MCF 10A (cell line): ENCODE data around the gene FAM171A1. TPM values are rescaled to one million over a fixed set of nuclear protein-coding genes. Genes with fewer than 3 reads are reported as not detected.

Source experiments
- BruUV-seq: library from RNA; stranded (reverse); fragments of 400-500 nt; replicated peaks from 2 replicates; lab custom pipeline; 2021; lab: Mats Ljungman, UMichigan
- CTCF ChIA-PET: fragments of 300-600 bp; sonication (Branson Sonifier 250); formaldehyde crosslinking; extraction: SDS; loops from one replicate; lab custom pipeline; 2021; ENCODE audit warnings: antibody characterized with exemption, inconsistent platforms; lab: Yijun Ruan, JAX
- POLR2A ChIA-PET: fragments of 300-600, 350-650 bp; sonication (Branson Sonifier 250); formaldehyde crosslinking; extraction: SDS; loops from one replicate; lab custom pipeline; 2020; ENCODE audit warnings: antibody characterized with exemption, inconsistent platforms; lab: Yijun Ruan, JAX
- DNase-seq: peaks from one replicate; pipeline ENCODE4 v3.0.0-alpha.2; 2018; ENCODE audit not compliant: unreplicated experiment
- H3K27ac Mint-ChIP-seq: one replicate; pipeline ENCODE4 v1.8.0; 2022; ENCODE audit warnings: mild to moderate bottlenecking, low read depth, mixed read lengths; ENCODE audit not compliant: unreplicated experiment
- H3K27me3 Mint-ChIP-seq: one replicate; pipeline ENCODE4 v1.8.0; 2022; ENCODE audit warnings: mixed read lengths; ENCODE audit not compliant: insufficient read depth, unreplicated experiment
- H3K36me3 Mint-ChIP-seq: one replicate; pipeline ENCODE4 v1.8.0; 2022; ENCODE audit warnings: mild to moderate bottlenecking, moderate library complexity, mixed read lengths; ENCODE audit not compliant: insufficient read depth, unreplicated experiment
- H3K4me1 Mint-ChIP-seq: one replicate; pipeline ENCODE4 v1.8.0; 2022; ENCODE audit warnings: mixed read lengths; ENCODE audit not compliant: insufficient read depth, unreplicated experiment
- H3K4me3 Mint-ChIP-seq: one replicate; pipeline ENCODE4 v1.8.0; 2022; ENCODE audit warnings: mild to moderate bottlenecking, moderate library complexity, mixed read lengths; ENCODE audit not compliant: unreplicated experiment
- H3K9me3 Mint-ChIP-seq: one replicate; pipeline ENCODE4 v1.8.0; 2022; ENCODE audit warnings: mixed read lengths; ENCODE audit not compliant: unreplicated experiment
- CTCF ChIP-seq: fragments of 200-600 bp; IDR thresholded peaks from one replicate; pipeline ENCODE4 v1.8.0; 2022; ENCODE audit warnings: antibody characterized with exemption, mild to moderate bottlenecking; ENCODE audit not compliant: unreplicated experiment
- intact Hi-C: fragments of 100-400 bp; cut with micrococcal nuclease; formaldehyde crosslinking; loops from 2 replicates; pipeline ENCODE4 v1.14.1; 2022
- total RNA-seq: library from RNA; stranded (reverse); gene quantifications from 2 replicates; pipeline ENCODE4 v1.2.3, GENCODE V29; 2022

FAM171A1 gene
- total RNA-seq, 1 experiment from 2014 or later: 9.3 TPM

- intact Hi-C loops: no loop called here
- no peaks in the 10 kb centered on the region for H3K27me3 Mint-ChIP-seq
- no peaks in the 10 kb centered on the region for H3K9me3 Mint-ChIP-seq
- DNase-seq: no peak
- POLR2A ChIA-PET: interaction anchor here (1.4 kb wide), 1 partner anchor 20 kb away, joined by 3 read pairs; no protein-coding TSS in a partner anchor
- H3K36me3 Mint-ChIP-seq: peaks cover 6% of the 10 kb centered on the region
- TF ChIP-seq CTCF: no peak
- no peak overlapping the region for H3K27ac Mint-ChIP-seq
- peaks cover 7% of the 10 kb centered on the region for H3K4me1 Mint-ChIP-seq
- CTCF ChIA-PET: interaction anchor here (0.6 kb wide), 2 partner anchors 112 to 147 kb away, joined by 3 read pairs; no protein-coding TSS in a partner anchor
- H3K4me3 Mint-ChIP-seq: no peak overlapping the region
- no TSS peak for BruUV-seq
Measured at GRCh38 chr10:15324611-15325010, 46.5 kb downstream of the FAM171A1 start.

GRCh38 chr10:15324113-15324512, 47.0 kb downstream of the FAM171A1 start:
- Mint-ChIP-seq H3K4me1 (peaks cover 7% of the 10 kb centered on the region), H3K27me3 (no peaks in the 10 kb centered on the region), H3K4me3 (no peak overlapping the region), H3K9me3 (no peaks in the 10 kb centered on the region), H3K27ac (no peak overlapping the region), H3K36me3 (peaks cover 6% of the 10 kb centered on the region)
- TF ChIP-seq CTCF: no peak
- no TSS peak for BruUV-seq
- DNase-seq: no peak
- ChIA-PET CTCF (interaction anchor here (0.6 kb wide), 2 partner anchors 112 to 400 kb away, joined by 3 to 4 read pairs; no protein-coding TSS in a partner anchor), POLR2A (interaction anchor here (0.6 to 1.4 kb wide), 2 partner anchors 9 to 20 kb away, joined by 3 to 4 read pairs; no protein-coding TSS in a partner anchor)
- intact Hi-C loops: no loop called here

GRCh38 chr10:15322356-15322755, 48.7 kb downstream of the FAM171A1 start:
- no peaks in the 10 kb centered on the region for H3K9me3 Mint-ChIP-seq
- no peak for TF ChIP-seq CTCF
- no peak overlapping the region for H3K4me3 Mint-ChIP-seq
- no peaks in the 10 kb centered on the region for H3K27me3 Mint-ChIP-seq
- H3K27ac Mint-ChIP-seq: no peak overlapping the region
- no TSS peak for BruUV-seq
- no peaks in the 10 kb centered on the region for H3K36me3 Mint-ChIP-seq
- intact Hi-C loops: no loop called here
- no peak for DNase-seq
- ChIA-PET CTCF (no interaction called here), POLR2A (no interaction called here)
- peaks cover 7% of the 10 kb centered on the region for H3K4me1 Mint-ChIP-seq

- H3K36me3 Mint-ChIP-seq: no peaks in the 10 kb centered on the region
- CTCF ChIA-PET: no interaction called here
- intact Hi-C loops: no loop called here
- no peak overlapping the region for H3K4me3 Mint-ChIP-seq
- DNase-seq: no peak
- no peaks in the 10 kb centered on the region for H3K9me3 Mint-ChIP-seq
- H3K4me1 Mint-ChIP-seq: peaks cover 7% of the 10 kb centered on the region
- no peak for TF ChIP-seq CTCF
- BruUV-seq: no TSS peak
- H3K27me3 Mint-ChIP-seq: no peaks in the 10 kb centered on the region
- H3K27ac Mint-ChIP-seq: no peak overlapping the region
- POLR2A ChIA-PET: no interaction called here
Measured at GRCh38 chr10:15321431-15322341, 49.4 kb downstream of the FAM171A1 start.
